Globus pallidus (tissue), 1 donor: ENCODE data around the gene ATP11C.

Experiments used
- DNase-seq: peaks from one replicate; pipeline ENCODE4 v3.0.0-alpha.2; 2015; ENCODE audit warnings: low spot score

The ATP11C gene

GRCh38 chrX:139804482-139804881 lies 128.4 kb downstream of the ATP11C start:
- DNase-seq, result no peak

- no peak for DNase-seq
Observed at GRCh38 chrX:139803224-139803623, 129.6 kb downstream of the ATP11C start.

- DNase-seq, result no peak
Observed at GRCh38 chrX:139802048-139802447, 130.8 kb downstream of the ATP11C start.

- DNase-seq, result no peak
Observed at GRCh38 chrX:139801397-139801813, 131.4 kb downstream of the ATP11C start.

GRCh38 chrX:139798701-139799100 lies 134.2 kb downstream of the ATP11C start:
- DNase-seq, result no peak

GRCh38 chrX:139795196-139795595 lies 137.7 kb downstream of the ATP11C start:
- no peak for DNase-seq

GRCh38 chrX:139787601-139788000 lies 145.3 kb downstream of the ATP11C start:
- DNase-seq, result no peak

- no peak for DNase-seq
Observed at GRCh38 chrX:139784807-139785206, 148.0 kb downstream of the ATP11C start.

GRCh38 chrX:139783959-139784358 lies 148.9 kb downstream of the ATP11C start:
- no peak for DNase-seq

- DNase-seq, result no peak
Observed at GRCh38 chrX:139783030-139783429, 149.8 kb downstream of the ATP11C start.

GRCh38 chrX:139776599-139776998 lies 156.3 kb downstream of the ATP11C start:
- DNase-seq, result no peak

- DNase-seq, result no peak
Observed at GRCh38 chrX:139770366-139770765, 162.5 kb downstream of the ATP11C start.

GRCh38 chrX:139766545-139766983 lies 166.3 kb downstream of the ATP11C start:
- DNase-seq, result no peak

- DNase-seq, result no peak
Observed at GRCh38 chrX:139762400-139763183, 170.3 kb downstream of the ATP11C start.

GRCh38 chrX:139759637-139760036 lies 173.2 kb downstream of the ATP11C start:
- no peak for DNase-seq

GRCh38 chrX:139758809-139759208 lies 174.0 kb downstream of the ATP11C start:
- no peak for DNase-seq

- DNase-seq, result no peak
Observed at GRCh38 chrX:139758250-139758649, 174.6 kb downstream of the ATP11C start.

GRCh38 chrX:139751053-139751452 lies 181.8 kb downstream of the ATP11C start:
- no peak for DNase-seq

GRCh38 chrX:139750390-139750789 lies 182.5 kb downstream of the ATP11C start:
- no peak for DNase-seq

- DNase-seq, result no peak
Observed at GRCh38 chrX:139739138-139739537, 193.7 kb downstream of the ATP11C start.

GRCh38 chrX:139738581-139738980 lies 194.3 kb downstream of the ATP11C start:
- DNase-seq, result no peak

GRCh38 chrX:139736151-139736550 lies 196.7 kb downstream of the ATP11C start:
- no peak for DNase-seq

GRCh38 chrX:139734996-139735395 lies 197.9 kb downstream of the ATP11C start:
- no peak for DNase-seq

- DNase-seq, result no peak
Observed at GRCh38 chrX:139725720-139726119, 207.1 kb downstream of the ATP11C start.
